ENCODE results near the gene GOLGA6L1.
"Not testable (repeated sequence)": the region's sequence is repeated elsewhere in the genome, so short reads cannot be mapped to it uniquely, and the experiment has no call there.

The GOLGA6L1 gene

GRCh38 chr15:23136722-23137121 lies at the start of gene GOLGA6L1:
GOLGA6L1 (minus strand) TSS chr15:23136822; CDS start chr15:23136731, 91 bp downstream.
- ATAC-seq; H3K4me3 Mint-ChIP-seq; H3K9me3 Mint-ChIP-seq; H3K4me1 Mint-ChIP-seq; DNase-seq; H3K27me3 Mint-ChIP-seq; H3K36me3 Mint-ChIP-seq (ENCODE audit: low read depth); H3K27ac Mint-ChIP-seq: not testable (repeated sequence)

- not testable (repeated sequence) for H3K9me3 Mint-ChIP-seq; H3K27me3 Mint-ChIP-seq; H3K4me1 Mint-ChIP-seq; H3K27ac Mint-ChIP-seq; H3K4me3 Mint-ChIP-seq; ATAC-seq; DNase-seq; H3K36me3 Mint-ChIP-seq (ENCODE audit: low read depth)
These were observed 44.6 kb upstream of the GOLGA6L1 start for GRCh38 chr15:23181201-23181600.

- H3K4me1 Mint-ChIP-seq; H3K27ac Mint-ChIP-seq; DNase-seq; H3K27me3 Mint-ChIP-seq; ATAC-seq; H3K36me3 Mint-ChIP-seq (ENCODE audit: low read depth); H3K4me3 Mint-ChIP-seq; H3K9me3 Mint-ChIP-seq: not testable (repeated sequence)
These were observed 43.9 kb upstream of the GOLGA6L1 start for GRCh38 chr15:23180547-23180927.

GRCh38 chr15:23179768-23180546 lies 43.3 kb upstream of the GOLGA6L1 start:
- H3K36me3 Mint-ChIP-seq (ENCODE audit: low read depth); H3K4me3 Mint-ChIP-seq; DNase-seq; H3K4me1 Mint-ChIP-seq; H3K27ac Mint-ChIP-seq; H3K27me3 Mint-ChIP-seq; H3K9me3 Mint-ChIP-seq: not testable (repeated sequence)
- ATAC-seq: peak; percentile 40

GRCh38 chr15:23176683-23177082 lies 40.1 kb upstream of the GOLGA6L1 start:
- not testable (repeated sequence) for DNase-seq; H3K9me3 Mint-ChIP-seq; H3K4me1 Mint-ChIP-seq; ATAC-seq; H3K27me3 Mint-ChIP-seq; H3K27ac Mint-ChIP-seq; H3K36me3 Mint-ChIP-seq (ENCODE audit: low read depth); H3K4me3 Mint-ChIP-seq

- not testable (repeated sequence) for H3K4me3 Mint-ChIP-seq; H3K27me3 Mint-ChIP-seq; DNase-seq; H3K27ac Mint-ChIP-seq; H3K4me1 Mint-ChIP-seq; ATAC-seq; H3K36me3 Mint-ChIP-seq (ENCODE audit: low read depth); H3K9me3 Mint-ChIP-seq
These were observed 39.0 kb upstream of the GOLGA6L1 start for GRCh38 chr15:23175606-23176005.

GRCh38 chr15:23174609-23175140 lies 38.1 kb upstream of the GOLGA6L1 start:
- H3K36me3 Mint-ChIP-seq (ENCODE audit: low read depth); H3K9me3 Mint-ChIP-seq; DNase-seq; ATAC-seq; H3K4me3 Mint-ChIP-seq; H3K27ac Mint-ChIP-seq; H3K4me1 Mint-ChIP-seq; H3K27me3 Mint-ChIP-seq: not testable (repeated sequence)

- not testable (repeated sequence) for H3K4me1 Mint-ChIP-seq; H3K4me3 Mint-ChIP-seq; H3K27me3 Mint-ChIP-seq; ATAC-seq; H3K36me3 Mint-ChIP-seq (ENCODE audit: low read depth); H3K9me3 Mint-ChIP-seq; H3K27ac Mint-ChIP-seq; DNase-seq
These were observed 3.8 kb downstream of the GOLGA6L1 start for GRCh38 chr15:23132787-23133186.

- ATAC-seq (no peak), DNase-seq (no peak)
- no peaks in the 10 kb centered on the region for H3K36me3 Mint-ChIP-seq (ENCODE audit: low read depth)
- peaks cover 16% of the 10 kb centered on the region for H3K27me3 Mint-ChIP-seq
- no peak overlapping the region for H3K4me3 Mint-ChIP-seq
- peaks cover 5% of the 10 kb centered on the region for H3K9me3 Mint-ChIP-seq
- no peaks in the 10 kb centered on the region for H3K4me1 Mint-ChIP-seq
- H3K27ac Mint-ChIP-seq: no peak overlapping the region
These were observed 18.4 kb downstream of the GOLGA6L1 start for GRCh38 chr15:23118208-23118607.

- H3K4me1 Mint-ChIP-seq: no peaks in the 10 kb centered on the region
- H3K27ac Mint-ChIP-seq: no peak overlapping the region
- no peaks in the 10 kb centered on the region for H3K36me3 Mint-ChIP-seq (ENCODE audit: low read depth)
- DNase-seq (no peak), ATAC-seq (no peak)
- peaks cover 7% of the 10 kb centered on the region for H3K27me3 Mint-ChIP-seq
- H3K9me3 Mint-ChIP-seq: no peaks in the 10 kb centered on the region
- H3K4me3 Mint-ChIP-seq: no peak overlapping the region
These were observed 40.8 kb downstream of the GOLGA6L1 start for GRCh38 chr15:23095796-23096195.

GRCh38 chr15:23083115-23083514 lies 53.5 kb downstream of the GOLGA6L1 start:
- Mint-ChIP-seq H3K36me3 (ENCODE audit: low read depth) (no peaks in the 10 kb centered on the region), H3K27ac (no peak overlapping the region), H3K27me3 (no peaks in the 10 kb centered on the region), H3K4me3 (no peak overlapping the region), H3K9me3 (no peaks in the 10 kb centered on the region), H3K4me1 (no peaks in the 10 kb centered on the region)
- DNase-seq (no peak), ATAC-seq (no peak)

- ATAC-seq; H3K4me3 Mint-ChIP-seq; H3K9me3 Mint-ChIP-seq; H3K4me1 Mint-ChIP-seq; H3K27me3 Mint-ChIP-seq; H3K27ac Mint-ChIP-seq; H3K36me3 Mint-ChIP-seq (ENCODE audit: low read depth); DNase-seq: not testable (repeated sequence)
These were observed 54.5 kb downstream of the GOLGA6L1 start for GRCh38 chr15:23081996-23082737.

- no peaks in the 10 kb centered on the region for H3K27me3 Mint-ChIP-seq
- H3K36me3 Mint-ChIP-seq (ENCODE audit: low read depth): no peaks in the 10 kb centered on the region
- no peak overlapping the region for H3K4me3 Mint-ChIP-seq
- H3K4me1 Mint-ChIP-seq: no peaks in the 10 kb centered on the region
- H3K27ac Mint-ChIP-seq: no peak overlapping the region
- H3K9me3 Mint-ChIP-seq: no peaks in the 10 kb centered on the region
- no peak for DNase-seq
- no peak for ATAC-seq
These were observed 55.4 kb downstream of the GOLGA6L1 start for GRCh38 chr15:23081271-23081670.

GRCh38 chr15:23079766-23080165 lies 56.9 kb downstream of the GOLGA6L1 start:
- no peak overlapping the region for H3K27ac Mint-ChIP-seq
- no peak overlapping the region for H3K4me3 Mint-ChIP-seq
- no peaks in the 10 kb centered on the region for H3K9me3 Mint-ChIP-seq
- H3K4me1 Mint-ChIP-seq: no peaks in the 10 kb centered on the region
- ATAC-seq (no peak), DNase-seq (no peak)
- no peaks in the 10 kb centered on the region for H3K36me3 Mint-ChIP-seq (ENCODE audit: low read depth)
- H3K27me3 Mint-ChIP-seq: no peaks in the 10 kb centered on the region

All from activated naive CD8-positive, alpha-beta T cell treated with anti-CD3 and anti-CD28 coated beads, Interleukin-2, amount 50 U/mL, for 24 hours (primary cell).